Mesothelial cell of epicardium (in vitro differentiated cells): Measurements from ENCODE around the gene BIN1. TPM values are rescaled to one million over a fixed set of nuclear protein-coding genes. Genes with fewer than 3 reads are reported as not detected.

Source experiments
- DNase-seq, 2 experiments: peaks; one replicate each; pipeline ENCODE4 v3.0.0; 2021; ENCODE audit warnings: low spot score in 2 of 2; ENCODE audit not compliant: unreplicated experiment in 2 of 2
- H3K27ac Mint-ChIP-seq: 2 replicates; pipeline ENCODE4 v1.8.0; 2021; ENCODE audit warnings: mixed read lengths
- H3K27me3 Mint-ChIP-seq: 2 replicates; pipeline ENCODE4 v1.8.0; 2021; ENCODE audit warnings: low read depth, mixed read lengths
- H3K36me3 Mint-ChIP-seq: 2 replicates; pipeline ENCODE4 v1.8.0; 2021; ENCODE audit warnings: mixed read lengths
- H3K4me1 Mint-ChIP-seq: 2 replicates; pipeline ENCODE4 v1.8.0; 2021; ENCODE audit warnings: mixed read lengths
- H3K4me3 Mint-ChIP-seq: 2 replicates; pipeline ENCODE4 v1.8.0; 2021; ENCODE audit warnings: mild to moderate bottlenecking, moderate library complexity, mixed read lengths
- H3K9me3 Mint-ChIP-seq: 2 replicates; pipeline ENCODE4 v1.8.0; 2021; ENCODE audit warnings: mixed read lengths
- CTCF ChIP-seq: fragments of 200-600 bp; sonication (generic); IDR thresholded peaks from one replicate; pipeline ENCODE4 v1.5.0; 2021; ENCODE audit warnings: antibody characterized with exemption; ENCODE audit not compliant: unreplicated experiment
- total RNA-seq: library from RNA; stranded (reverse); gene quantifications from 3 replicates; pipeline ENCODE4 v1.2.1, GENCODE V29; 2021

BIN1 gene
- total RNA-seq, 1 donor from 2014 or later: 45.7 TPM

- Mint-ChIP-seq H3K27ac (peak overlapping the region; percentile 67), H3K36me3 (peaks cover 8% of the 10 kb centered on the region), H3K27me3 (no peaks in the 10 kb centered on the region), H3K9me3 (no peaks in the 10 kb centered on the region), H3K4me3 (no peak overlapping the region), H3K4me1 (peaks cover 18% of the 10 kb centered on the region)
- DNase-seq: no peak
- TF ChIP-seq CTCF: no peak
These were observed 41.5 kb downstream of the BIN1 start for GRCh38 chr2:127065299-127065939.

GRCh38 chr2:127064642-127065250 lies 42.2 kb downstream of the BIN1 start:
- Mint-ChIP-seq H3K36me3 (peaks cover 8% of the 10 kb centered on the region), H3K27me3 (no peaks in the 10 kb centered on the region), H3K4me1 (peaks cover 18% of the 10 kb centered on the region), H3K4me3 (no peak overlapping the region), H3K27ac (peak overlapping the region; percentile 61), H3K9me3 (no peaks in the 10 kb centered on the region)
- TF ChIP-seq CTCF: no peak
- DNase-seq: peak in 1 of 2 experiments; percentile 66

- Mint-ChIP-seq H3K4me1 (peaks cover 18% of the 10 kb centered on the region), H3K27ac (peak overlapping the region; percentile 47), H3K4me3 (no peak overlapping the region), H3K9me3 (no peaks in the 10 kb centered on the region), H3K36me3 (peaks cover 6% of the 10 kb centered on the region), H3K27me3 (no peaks in the 10 kb centered on the region)
- no peak for DNase-seq
- no peak for TF ChIP-seq CTCF
These were observed 43.0 kb downstream of the BIN1 start for GRCh38 chr2:127063701-127064590.

- peaks cover 6% of the 10 kb centered on the region for H3K36me3 Mint-ChIP-seq
- H3K4me1 Mint-ChIP-seq: peaks cover 13% of the 10 kb centered on the region
- no peak for TF ChIP-seq CTCF
- H3K27ac Mint-ChIP-seq: peak overlapping the region; percentile 61
- no peak overlapping the region for H3K4me3 Mint-ChIP-seq
- no peaks in the 10 kb centered on the region for H3K27me3 Mint-ChIP-seq
- no peaks in the 10 kb centered on the region for H3K9me3 Mint-ChIP-seq
- DNase-seq: no peak
These were observed 45.3 kb downstream of the BIN1 start for GRCh38 chr2:127061375-127062273.

- TF ChIP-seq CTCF: no peak
- H3K36me3 Mint-ChIP-seq: peaks cover 9% of the 10 kb centered on the region
- peaks cover 13% of the 10 kb centered on the region for H3K4me1 Mint-ChIP-seq
- no peaks in the 10 kb centered on the region for H3K27me3 Mint-ChIP-seq
- DNase-seq: no peak
- no peak overlapping the region for H3K27ac Mint-ChIP-seq
- no peak overlapping the region for H3K4me3 Mint-ChIP-seq
- H3K9me3 Mint-ChIP-seq: no peaks in the 10 kb centered on the region
These were observed 46.5 kb downstream of the BIN1 start for GRCh38 chr2:127060264-127060945.
